Gastroesophageal sphincter (tissue), 4 donors: ENCODE results near the gene MDH1B. TPM values are rescaled to one million over a fixed set of nuclear protein-coding genes. Genes with fewer than 3 reads are reported as not detected.

Experiments
- ATAC-seq: fragments of 150-250 bp; one replicate; pipeline ENCODE4 v1.9.1; 2016; ENCODE audit warnings: mild to moderate bottlenecking, moderate library complexity
- H3K27ac ChIP-seq, 4 donors: fragments of 200-600 bp; sonication (generic) in 3 of 4; 1 replicate in 3 of 4; 2 replicates in 1 of 4; pipeline ENCODE4 v1.5.1; 2016 to 2019
- H3K27me3 ChIP-seq: fragments of 200-600 bp; sonication (generic); one replicate; pipeline ENCODE4 v1.5.1; 2019
- H3K36me3 ChIP-seq, 2 donors: fragments of 200-600 bp; sonication (generic); one replicate each; pipeline ENCODE4 v1.5.1; 2019; ENCODE audit warnings: control low read depth in 1 of 2
- H3K4me1 ChIP-seq, 3 donors: fragments of 200-600 bp; sonication (generic); 1 replicate in 2 of 3; 2 replicates in 1 of 3; pipeline ENCODE4 v1.5.1; 2016 to 2019; ENCODE audit warnings: control low read depth in 2 of 3
- H3K4me3 ChIP-seq, 2 donors: fragments of 200-600 bp; sonication (generic); one replicate each; pipeline ENCODE4 v1.5.1; 2019; ENCODE audit warnings: mild to moderate bottlenecking in 1 of 2, moderate library complexity in 1 of 2
- H3K9me3 ChIP-seq, 3 donors: fragments of 200-600 bp; sonication (generic); one replicate each; pipeline ENCODE4 v1.5.1; 2017 to 2019; ENCODE audit warnings: control low read depth in 2 of 3
- EP300 ChIP-seq: sonication (generic); formaldehyde crosslinking; IDR thresholded peaks from one replicate; pipeline ENCODE4 v1.6.1; 2017; ENCODE audit warnings: antibody characterized with exemption, mild to moderate bottlenecking
- POLR2A ChIP-seq, 2 donors: fragments of 450-650 bp; IDR thresholded peaks; one replicate each; pipeline ENCODE4 v1.6.1; 2017; ENCODE audit warnings: antibody characterized with exemption in 2 of 2, mild to moderate bottlenecking in 2 of 2, moderate library complexity in 1 of 2
- POLR2AphosphoS5 ChIP-seq: sonication (generic); formaldehyde crosslinking; IDR thresholded peaks from one replicate; pipeline ENCODE4 v1.6.1; 2017; ENCODE audit warnings: antibody characterized with exemption
- WGBS, 2 donors: methylation state at CpG; one replicate each; pipeline ENCODE4 v1.1.5; 2018; ENCODE audit warnings: low coverage in 1 of 2; 5-methylcytosine and 5-hydroxymethylcytosine counted together
- total RNA-seq, 4 donors: library from RNA; depleted of rRNA; stranded (reverse); fragments of >200 nt; gene quantifications; one replicate each; pipeline ENCODE4 v1.1.0, GENCODE V29; 2016
- TF ChIP-seq, protein P1 (sequence below), 4 experiments: fragments of 200-600 bp in 2 of 4; fragments of 450-650 bp in 2 of 4; sonication (generic) in 1 of 4; IDR thresholded peaks; one replicate each; pipeline ENCODE4 v1.5.1; 2017 to 2019; ENCODE audit warnings: antibody characterized with exemption in 4 of 4, mild to moderate bottlenecking in 2 of 4, moderate library complexity in 2 of 4

MDH1B gene
- total RNA-seq, 4 donors from 2014 or later: 0.77 to 2.3 (median 1.2) TPM; not detected in 1

DNA sequence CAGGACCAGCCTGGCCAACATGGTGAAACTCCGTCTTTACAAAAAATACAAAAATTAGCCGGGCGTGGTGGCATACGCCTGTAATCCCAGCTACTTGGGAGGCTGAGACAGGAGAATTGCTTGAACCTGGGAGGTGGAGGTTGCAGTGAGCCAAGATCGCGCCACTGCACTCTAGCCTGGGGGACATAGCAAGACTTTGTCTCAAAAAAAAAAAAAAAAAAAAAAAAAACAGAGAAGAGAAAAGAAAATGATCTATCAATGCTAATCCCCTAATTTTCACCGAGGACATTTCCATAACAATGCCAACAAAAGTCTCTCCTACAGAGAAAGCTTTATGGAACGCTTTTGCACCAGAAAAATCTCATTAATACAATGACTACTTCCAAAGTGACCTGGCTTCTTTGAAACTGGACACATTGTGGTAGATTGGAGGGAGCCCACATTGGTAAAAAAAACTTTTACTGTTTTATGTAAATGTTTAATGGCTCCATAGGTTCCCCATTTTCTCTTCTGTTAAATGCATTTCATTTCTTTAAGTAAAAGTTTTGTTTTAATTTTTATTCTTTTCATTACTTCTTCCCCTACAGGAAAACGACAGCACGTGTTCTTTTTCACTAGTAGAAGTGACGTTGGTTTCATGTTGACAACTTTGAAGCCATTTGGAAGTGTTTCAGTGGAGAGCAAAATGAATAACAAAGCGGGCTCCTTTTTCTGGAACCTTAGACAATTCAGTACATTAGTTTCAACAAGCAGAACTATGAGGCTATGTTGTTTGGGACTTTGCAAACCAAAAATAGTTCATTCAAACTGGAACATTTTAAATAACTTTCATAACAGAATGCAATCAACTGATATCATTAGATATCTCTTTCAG lies 1.2 kb upstream of the MDH1B start:
- peak overlapping the region; percentile 71 to 81 for H3K4me3 ChIP-seq
- peaks cover 0 to 30% of the 10 kb centered on the region in 2 donors for H3K36me3 ChIP-seq
- no peak for ATAC-seq
- H3K27ac ChIP-seq: peak overlapping the region; percentile 71 to 96 (median 85)
- WGBS, 2 donors: 50 to 54% methylated on average over 7 to 9 of the region's 12 CpGs
- TF ChIP-seq POLR2A (IDR thresholded peaks at IDR 0.05) (no peak), EP300 (no peak), POLR2AphosphoS5 (no peak)
- TF ChIP-seq, protein P1, sequence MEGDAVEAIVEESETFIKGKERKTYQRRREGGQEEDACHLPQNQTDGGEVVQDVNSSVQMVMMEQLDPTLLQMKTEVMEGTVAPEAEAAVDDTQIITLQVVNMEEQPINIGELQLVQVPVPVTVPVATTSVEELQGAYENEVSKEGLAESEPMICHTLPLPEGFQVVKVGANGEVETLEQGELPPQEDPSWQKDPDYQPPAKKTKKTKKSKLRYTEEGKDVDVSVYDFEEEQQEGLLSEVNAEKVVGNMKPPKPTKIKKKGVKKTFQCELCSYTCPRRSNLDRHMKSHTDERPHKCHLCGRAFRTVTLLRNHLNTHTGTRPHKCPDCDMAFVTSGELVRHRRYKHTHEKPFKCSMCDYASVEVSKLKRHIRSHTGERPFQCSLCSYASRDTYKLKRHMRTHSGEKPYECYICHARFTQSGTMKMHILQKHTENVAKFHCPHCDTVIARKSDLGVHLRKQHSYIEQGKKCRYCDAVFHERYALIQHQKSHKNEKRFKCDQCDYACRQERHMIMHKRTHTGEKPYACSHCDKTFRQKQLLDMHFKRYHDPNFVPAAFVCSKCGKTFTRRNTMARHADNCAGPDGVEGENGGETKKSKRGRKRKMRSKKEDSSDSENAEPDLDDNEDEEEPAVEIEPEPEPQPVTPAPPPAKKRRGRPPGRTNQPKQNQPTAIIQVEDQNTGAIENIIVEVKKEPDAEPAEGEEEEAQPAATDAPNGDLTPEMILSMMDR (IDR thresholded peaks at IDR 0.05): no peak
- no peaks in the 10 kb centered on the region for H3K9me3 ChIP-seq
- peaks cover 0 to 48% (median 9%) of the 10 kb centered on the region in 3 donors for H3K4me1 ChIP-seq
- no peaks in the 10 kb centered on the region for H3K27me3 ChIP-seq

DNA sequence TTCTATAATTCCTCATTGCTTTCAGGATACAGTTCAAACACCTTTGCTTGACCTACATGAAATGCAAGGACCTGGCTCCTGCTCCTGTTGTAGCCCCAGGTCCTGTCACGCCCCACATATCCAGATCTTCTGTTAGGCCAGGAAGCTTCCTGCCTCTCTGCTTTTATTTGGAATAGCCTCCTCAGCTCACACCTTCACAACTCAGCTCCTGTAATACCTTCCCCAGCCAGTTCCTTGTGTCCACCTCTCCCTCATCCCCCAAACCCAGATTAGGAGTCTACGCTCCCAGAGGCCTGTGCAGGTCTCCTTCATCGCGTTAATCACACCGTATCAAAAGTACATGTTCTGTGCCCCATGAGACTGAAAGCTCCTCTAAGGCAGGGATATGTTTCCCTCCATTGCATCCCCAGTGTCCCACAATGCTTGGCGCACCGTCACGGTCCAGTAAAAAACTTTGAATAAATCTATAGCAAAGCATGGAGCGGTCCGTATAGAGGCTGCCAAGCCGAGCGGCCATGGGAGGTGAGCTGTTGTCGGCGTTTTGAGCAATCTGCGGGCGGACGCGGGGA lies 371 bp downstream of the MDH1B start:
- peak overlapping the region; percentile 71 to 96 (median 85) for H3K27ac ChIP-seq

DNA sequence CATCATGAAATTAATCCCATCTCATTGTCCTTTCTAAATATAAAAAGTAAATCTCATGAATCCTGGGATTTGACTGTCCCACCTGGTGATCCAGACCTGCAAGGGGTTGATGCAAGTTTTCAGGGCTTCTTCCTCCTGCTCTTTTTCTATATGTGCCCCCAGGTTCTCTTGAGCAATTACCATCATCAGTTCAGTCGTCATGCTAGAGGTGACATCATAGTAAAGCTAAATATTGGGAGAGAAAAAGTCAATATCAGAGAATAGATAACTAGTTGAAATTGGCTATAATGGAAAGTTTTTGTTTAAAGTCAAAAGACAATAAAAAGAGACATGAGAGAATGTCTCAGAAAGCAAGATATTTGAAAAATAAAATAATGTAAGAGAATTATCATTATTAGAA lies 8.3 kb downstream of the MDH1B start:
- Histone ChIP-seq H3K27ac (no peak overlapping the region), H3K27me3 (no peaks in the 10 kb centered on the region), H3K4me3 (no peak overlapping the region), H3K4me1 (no peaks in the 10 kb centered on the region), H3K36me3 (no peaks in the 10 kb centered on the region), H3K9me3 (no peaks in the 10 kb centered on the region)
- no peak for TF ChIP-seq POLR2AphosphoS5
- TF ChIP-seq, protein P1 (IDR thresholded peaks at IDR 0.05): no peak
- no peak for TF ChIP-seq POLR2A (IDR thresholded peaks at IDR 0.05)
- TF ChIP-seq EP300: no peak
- ATAC-seq: no peak
- WGBS, 2 donors: 57 to 63% methylated on average over 1 of the region's 1 CpG

More for the DNA sequence above, 371 bp downstream of the MDH1B start:
- Histone ChIP-seq H3K9me3 (no peaks in the 10 kb centered on the region), H3K4me3 (peak overlapping the region; percentile 71 to 81), H3K27me3 (no peaks in the 10 kb centered on the region), H3K36me3 (peaks cover 0 to 15% of the 10 kb centered on the region in 2 donors), H3K4me1 (peaks cover 0 to 48% (median 9%) of the 10 kb centered on the region in 3 donors)
- TF ChIP-seq, protein P1 (IDR thresholded peaks at IDR 0.05): peak in 1 of 4 experiments; percentile 4
- no peak for TF ChIP-seq EP300
- ATAC-seq: no peak
- WGBS, 2 donors: 2 to 18% methylated on average over 10 to 11 of the region's 18 CpGs

DNA sequence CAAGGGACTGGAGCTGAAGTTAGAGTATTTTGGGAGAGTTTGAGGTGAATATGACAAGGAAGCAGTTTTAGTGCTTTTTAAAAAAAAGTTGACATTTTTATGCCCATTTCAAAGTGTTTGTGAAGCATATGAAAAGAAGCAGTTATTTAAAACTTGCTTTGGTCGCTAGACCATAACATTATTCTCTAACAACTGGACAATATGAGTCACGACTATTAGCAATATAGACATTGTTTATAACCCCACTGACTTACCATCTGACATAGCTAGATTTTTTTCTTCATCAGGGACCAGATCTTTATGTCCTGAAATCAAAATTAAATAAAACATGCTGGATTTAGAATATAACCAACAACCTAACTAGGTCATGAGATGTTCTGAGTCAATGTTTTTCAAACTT lies 24.3 kb downstream of the MDH1B start:
- no peaks in the 10 kb centered on the region for H3K9me3 ChIP-seq
- H3K4me1 ChIP-seq: no peaks in the 10 kb centered on the region
- no peak overlapping the region for H3K27ac ChIP-seq
- WGBS, 2 donors: 42 to 52% methylated on average over 2 of the region's 2 CpGs
- no peaks in the 10 kb centered on the region for H3K36me3 ChIP-seq
- no peak for ATAC-seq
- TF ChIP-seq POLR2A (IDR thresholded peaks at IDR 0.05) (no peak), POLR2AphosphoS5 (no peak), EP300 (no peak)
- TF ChIP-seq, protein P1 (IDR thresholded peaks at IDR 0.05): no peak
- no peak overlapping the region for H3K4me3 ChIP-seq
- no peaks in the 10 kb centered on the region for H3K27me3 ChIP-seq
